Neural cell (in vitro differentiated cells): ENCODE results near the gene C11orf21. TPM values are rescaled to one million over a fixed set of nuclear protein-coding genes. Genes with fewer than 3 reads are reported as not detected.

ENCODE experiments used
- H2AFZ ChIP-seq: fragments of 200-600, 300-800 bp; sonication (generic), shearing (Covaris generic); 2 replicates; pipeline ENCODE4 v1.6.0; 2014; ENCODE audit warnings: low read depth, mild to moderate bottlenecking, antibody characterized with exemption, low read length, moderate library complexity
- H3F3A ChIP-seq: fragments of 200-600 bp; shearing (Covaris generic); 2 replicates; pipeline ENCODE4 v1.6.1; 2016; ENCODE audit warnings: mild to moderate bottlenecking, moderate library complexity, mixed read lengths, antibody characterized with exemption, low read length; ENCODE audit not compliant: insufficient read depth, poor library complexity, severe bottlenecking
- H3K27ac ChIP-seq: fragments of 200-600, 300-800 bp; sonication (generic), shearing (Covaris generic); 2 replicates; pipeline ENCODE4 v1.5.1; 2014; ENCODE audit warnings: mild to moderate bottlenecking, low read length, moderate library complexity
- H3K27me3 ChIP-seq: fragments of 300-800, 200-600 bp; sonication (generic), shearing (Covaris generic); 2 replicates; pipeline ENCODE4 v1.6.0; 2014; ENCODE audit warnings: mild to moderate bottlenecking, low read depth, low read length, moderate library complexity; ENCODE audit not compliant: insufficient read depth
- H3K36me3 ChIP-seq: fragments of 300-800, 200-600 bp; sonication (generic), shearing (Covaris generic); 2 replicates; pipeline ENCODE4 v1.5.1; 2014; ENCODE audit warnings: mild to moderate bottlenecking, antibody characterized with exemption, low read length, moderate library complexity; ENCODE audit not compliant: insufficient read depth
- H3K4me2 ChIP-seq: fragments of 300-800, 200-600 bp; sonication (generic), shearing (Covaris generic); 2 replicates; pipeline ENCODE4 v1.6.0; 2014; ENCODE audit warnings: mild to moderate bottlenecking, low read length
- H3K4me3 ChIP-seq: fragments of 300-800, 200-600 bp; sonication (generic), shearing (Covaris generic); 2 replicates; pipeline ENCODE4 v1.5.1; 2014; ENCODE audit warnings: mild to moderate bottlenecking, low read length, moderate library complexity
- H3K79me2 ChIP-seq: fragments of 200-600 bp; shearing (Covaris generic); replicated peaks from 2 replicates; pipeline ENCODE4 v1.6.0; 2014; ENCODE audit warnings: mild to moderate bottlenecking, low read length, moderate library complexity; ENCODE audit not compliant: insufficient read depth
- H3K9ac ChIP-seq: fragments of 300-800, 200-600 bp; sonication (generic), shearing (Covaris generic); 2 replicates; pipeline ENCODE4 v1.6.1; 2016; ENCODE audit warnings: mild to moderate bottlenecking, low read length, mixed read lengths
- H3K9me2 ChIP-seq: fragments of 200-600 bp; shearing (Covaris generic); 2 replicates; pipeline ENCODE4 v1.6.1; 2016; ENCODE audit warnings: mild to moderate bottlenecking, low read length, mixed read lengths; ENCODE audit not compliant: insufficient read depth
- H3K9me3 ChIP-seq: fragments of 200-600, 300-800 bp; sonication (generic), shearing (Covaris generic); 2 replicates; pipeline ENCODE4 v1.6.1; 2016; ENCODE audit warnings: mild to moderate bottlenecking, mixed run types, low read length, moderate library complexity, mixed read lengths
- H4K20me1 ChIP-seq: fragments of 200-600 bp; shearing (Covaris generic); 2 replicates; pipeline ENCODE4 v1.6.1; 2016; ENCODE audit warnings: mild to moderate bottlenecking, mixed run types; ENCODE audit not compliant: insufficient read depth
- CTCF ChIP-seq: fragments of 450-650 bp; IDR thresholded peaks from 2 replicates; pipeline ENCODE4 v1.5.1; 2014; ENCODE audit warnings: antibody characterized with exemption, mild to moderate bottlenecking, moderate library complexity; ENCODE audit not compliant: poor library complexity, severe bottlenecking
- EP300 ChIP-seq: fragments of 450-650 bp; conservative IDR thresholded peaks from 2 replicates; pipeline ENCODE4 v1.6.1; 2014; ENCODE audit warnings: antibody characterized with exemption, mild to moderate bottlenecking, moderate library complexity; ENCODE audit not compliant: poor library complexity, severe bottlenecking
- EZH2 ChIP-seq: fragments of 200-600, 300-800 bp; shearing (Covaris generic), sonication (generic); IDR thresholded peaks from 2 replicates; pipeline ENCODE4 v1.6.1; 2014; ENCODE audit warnings: antibody characterized with exemption, low read length, borderline replicate concordance, mild to moderate bottlenecking; ENCODE audit not compliant: insufficient read depth, poor library complexity, severe bottlenecking
- MXI1 ChIP-seq: fragments of 450-650 bp; conservative IDR thresholded peaks from 2 replicates; pipeline ENCODE4 v1.6.1; 2014; ENCODE audit warnings: antibody characterized with exemption, mild to moderate bottlenecking; ENCODE audit not compliant: poor library complexity, severe bottlenecking
- POLR2AphosphoS5 ChIP-seq: IDR thresholded peaks from 2 replicates; pipeline ENCODE4 v1.6.1; 2012
- RAD21 ChIP-seq: fragments of 450-650 bp; conservative IDR thresholded peaks from 2 replicates; pipeline ENCODE4 v1.6.1; 2014; ENCODE audit warnings: antibody characterized with exemption, mild to moderate bottlenecking, moderate library complexity
- REST ChIP-seq: IDR thresholded peaks from 2 replicates; pipeline ENCODE4 v1.6.1; 2012; ENCODE audit warnings: borderline replicate concordance
- SMC3 ChIP-seq: fragments of 450-650 bp; conservative IDR thresholded peaks from 2 replicates; pipeline ENCODE4 v1.6.1; 2014; ENCODE audit warnings: antibody characterized with exemption, mild to moderate bottlenecking, moderate library complexity; ENCODE audit not compliant: poor library complexity
- TAF1 ChIP-seq: IDR thresholded peaks from 2 replicates; pipeline ENCODE4 v1.6.1; 2012; ENCODE audit warnings: low read depth
- polyA plus RNA-seq: library from polyadenylated mRNA; depleted of rRNA; stranded (reverse); fragments of >200 nt; gene quantifications from 2 replicates; pipeline ENCODE4 v1.2.3, GENCODE V29; 2014

C11orf21 gene
- polyA plus RNA-seq, 1 donor from 2014 or later: not detected

GRCh38 chr11:2250041-2250440 lies 51.7 kb downstream of the C11orf21 start:
- Histone ChIP-seq H4K20me1 (no peaks in the 10 kb centered on the region), H3K4me3 (no peak overlapping the region), H3K9me3 (no peaks in the 10 kb centered on the region), H3K27me3 (no peaks in the 10 kb centered on the region), H3K9ac (no peak overlapping the region), H3K79me2 (no peaks in the 10 kb centered on the region), H3K27ac (no peak overlapping the region), H3K9me2 (no peaks in the 10 kb centered on the region), H3F3A (no peaks in the 10 kb centered on the region), H2AFZ (no peak overlapping the region), H3K4me2 (no peak overlapping the region), H3K36me3 (no peaks in the 10 kb centered on the region)
- TF ChIP-seq REST (no peak), CTCF (no peak), RAD21 (no peak), EZH2 (no peak)

GRCh38 chr11:2249189-2249916 lies 52.4 kb downstream of the C11orf21 start:
- Histone ChIP-seq H3K36me3 (no peaks in the 10 kb centered on the region), H3K27ac (no peak overlapping the region), H3F3A (no peaks in the 10 kb centered on the region), H4K20me1 (no peaks in the 10 kb centered on the region), H3K9ac (no peak overlapping the region), H3K27me3 (no peaks in the 10 kb centered on the region), H3K4me3 (no peak overlapping the region), H3K79me2 (no peaks in the 10 kb centered on the region), H3K9me3 (no peaks in the 10 kb centered on the region), H3K4me2 (no peak overlapping the region), H3K9me2 (no peaks in the 10 kb centered on the region), H2AFZ (no peak overlapping the region)
- TF ChIP-seq RAD21 (no peak), MXI1 (no peak), TAF1 (no peak), REST (no peak), SMC3 (no peak), CTCF (no peak), EP300 (no peak), POLR2AphosphoS5 (no peak), EZH2 (no peak)
